SKM-1 treated with dmso at 0.1 percent for 144 hours (cell line): ENCODE data around the gene EXD3.
A peak's percentile ranks its signal among the peaks of the same experiment; 100 is the strongest.
"Not testable (repeated sequence)": the region's sequence is repeated elsewhere in the genome, so short reads cannot be mapped to it uniquely, and the experiment has no call there.

Experiments used
- DNase-seq: peaks from one replicate; lab custom pipeline; 2025; ENCODE audit not compliant: unreplicated experiment; lab: John Stamatoyannopoulos, UW

EXD3 gene

DNA sequence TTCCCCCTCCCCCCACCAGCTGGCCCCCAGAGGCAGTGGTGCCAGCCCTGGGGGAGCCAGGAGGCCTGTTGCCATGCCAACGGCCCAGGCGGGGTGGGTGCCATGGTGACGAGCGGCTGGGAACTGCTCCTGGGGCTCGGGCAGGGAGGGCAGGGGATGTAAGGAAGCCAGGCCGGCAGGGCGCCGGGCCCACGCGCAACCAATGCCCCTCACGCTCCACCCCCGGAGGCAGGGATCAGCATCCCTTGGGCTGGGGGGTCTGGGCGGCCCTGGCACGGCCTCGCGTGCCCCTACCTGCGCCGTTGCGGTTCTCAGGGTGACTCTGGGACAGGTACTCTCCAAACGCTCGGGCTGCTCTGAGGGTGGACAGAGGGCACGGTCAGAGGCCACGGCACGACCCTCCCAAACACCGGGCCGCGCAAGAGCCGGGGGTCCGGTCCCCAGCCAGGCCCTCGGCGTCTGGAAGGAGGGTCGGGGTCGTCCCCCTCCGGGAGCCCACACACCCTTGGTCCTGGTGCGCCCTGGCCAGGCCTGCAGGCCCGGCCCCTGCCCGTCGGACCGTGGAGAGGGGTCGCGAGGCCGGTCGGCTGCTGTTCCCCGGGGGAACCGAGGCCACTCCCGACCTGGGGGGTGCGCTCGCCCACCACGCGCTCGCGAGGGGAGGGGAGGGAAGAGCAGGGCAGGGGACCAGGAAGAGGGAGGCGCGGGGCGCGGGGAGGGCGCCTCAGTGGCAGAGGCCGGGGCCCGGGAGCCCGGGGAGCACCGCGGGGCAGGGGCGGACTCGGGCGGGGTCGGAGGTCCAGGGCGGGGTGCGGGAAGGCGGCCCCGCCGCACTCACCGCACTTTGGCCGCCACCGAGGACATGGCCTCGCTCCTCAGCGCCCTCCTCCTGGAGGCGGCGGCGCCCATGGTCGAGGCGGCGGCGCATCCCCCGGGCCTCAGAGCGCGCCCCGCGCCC is 35.5 kb upstream of the EXD3 start:
- no peak for DNase-seq

DNA sequence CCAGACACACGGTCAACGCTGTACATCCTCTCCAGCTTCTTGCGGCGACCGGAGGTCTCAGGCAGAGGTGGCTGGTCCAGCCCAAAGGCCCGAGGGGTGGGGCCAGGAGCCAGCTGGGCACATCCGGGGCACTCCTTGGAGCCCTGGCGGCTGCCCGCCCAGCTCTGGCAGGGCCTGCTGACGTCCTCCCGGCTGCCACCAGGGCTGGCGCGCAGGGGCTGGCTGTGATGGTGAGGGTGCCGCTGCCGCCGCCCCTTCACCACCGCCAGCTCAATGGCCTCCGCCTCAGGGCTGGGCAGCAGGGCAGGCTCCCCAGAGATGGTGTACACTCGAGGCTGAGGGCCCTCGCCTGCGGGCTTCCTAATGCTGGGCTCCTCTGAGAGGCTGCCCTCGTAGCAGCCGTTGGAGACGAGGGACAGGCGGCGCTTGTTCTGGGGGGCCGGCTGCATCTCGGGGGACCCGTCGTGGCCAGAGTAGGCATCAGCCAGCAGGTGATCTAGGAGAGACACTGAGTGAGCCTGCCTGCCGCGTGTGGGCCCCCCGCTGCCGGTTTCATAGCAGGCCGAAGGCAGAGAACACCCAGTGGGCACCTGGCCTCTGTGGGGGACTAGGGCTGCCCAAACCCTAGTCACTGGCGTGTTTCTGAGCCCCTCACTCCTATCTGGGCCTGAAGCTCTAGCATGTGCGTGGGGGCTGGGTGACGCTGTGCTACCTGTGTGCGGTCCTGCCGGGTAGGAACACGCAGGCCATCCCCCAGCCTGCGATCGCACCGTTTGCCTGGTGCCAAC is 34.6 kb upstream of the EXD3 start:
- no peak for DNase-seq

DNA sequence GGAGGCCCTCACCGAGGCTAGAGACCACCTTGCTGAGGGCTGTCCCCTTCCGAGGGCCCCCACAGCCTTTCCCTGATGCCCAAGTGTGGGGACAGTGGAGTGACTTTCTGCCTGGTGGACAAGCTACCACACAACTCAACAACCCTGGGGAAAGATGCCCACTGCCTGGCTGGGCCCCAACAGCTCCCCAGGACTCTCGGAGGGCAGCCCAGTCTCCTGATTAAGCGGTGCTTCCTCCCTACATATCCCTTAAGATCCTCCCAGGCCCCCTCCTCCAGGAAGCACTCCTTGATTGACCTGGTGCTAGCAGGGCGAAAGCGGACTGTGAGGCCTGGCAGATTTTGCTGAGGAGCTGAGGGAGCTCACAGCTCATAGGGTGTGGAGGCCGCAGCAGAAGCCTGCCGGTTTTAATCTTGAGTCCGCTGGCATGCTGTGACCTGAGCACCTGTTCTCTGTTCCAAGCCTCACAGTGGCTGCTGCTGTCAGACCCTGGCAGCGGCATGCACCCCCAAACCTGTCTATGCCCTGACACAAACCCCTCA is 34.0 kb upstream of the EXD3 start:
- DNase-seq = no peak

DNA sequence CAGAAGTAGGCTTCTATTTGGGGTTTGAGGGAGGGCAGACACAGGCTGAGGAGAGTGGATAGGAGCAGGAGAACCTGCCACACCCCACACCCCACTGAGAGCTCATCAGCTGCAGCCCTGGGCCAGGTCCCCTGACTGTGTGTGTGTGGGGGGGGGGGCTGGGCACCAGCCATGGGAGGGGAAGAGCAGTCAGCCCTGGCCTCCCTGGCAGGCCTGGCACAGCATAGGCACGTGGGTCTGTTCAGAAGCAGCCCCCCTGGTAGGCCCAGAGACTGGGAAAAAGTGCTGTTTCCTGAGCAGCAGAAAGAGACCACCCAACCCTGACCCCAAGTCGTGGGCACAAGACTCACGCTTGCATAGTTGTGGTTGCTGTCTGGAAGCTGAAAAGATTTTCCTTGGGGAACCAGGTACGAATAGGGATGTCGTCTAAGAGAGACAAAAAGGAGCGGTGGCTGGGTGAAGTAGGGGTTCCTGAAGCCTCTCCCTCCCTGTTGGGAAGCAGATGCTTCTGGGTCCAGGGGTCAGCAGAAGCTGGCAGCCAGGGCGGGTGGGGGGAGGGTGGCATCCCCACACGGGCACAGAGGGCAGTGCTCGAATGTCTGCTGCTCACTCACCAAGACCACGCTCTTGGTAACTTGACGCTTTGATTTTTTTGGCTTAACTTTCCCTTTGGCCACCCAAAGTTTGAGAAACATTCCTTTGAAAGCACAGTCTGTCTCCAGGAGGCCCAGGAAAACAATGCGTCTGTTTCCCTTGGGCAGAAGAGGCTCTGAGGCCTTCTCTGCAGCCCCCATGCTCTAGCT is 33.3 kb upstream of the EXD3 start:
- DNase-seq = no peak

DNA sequence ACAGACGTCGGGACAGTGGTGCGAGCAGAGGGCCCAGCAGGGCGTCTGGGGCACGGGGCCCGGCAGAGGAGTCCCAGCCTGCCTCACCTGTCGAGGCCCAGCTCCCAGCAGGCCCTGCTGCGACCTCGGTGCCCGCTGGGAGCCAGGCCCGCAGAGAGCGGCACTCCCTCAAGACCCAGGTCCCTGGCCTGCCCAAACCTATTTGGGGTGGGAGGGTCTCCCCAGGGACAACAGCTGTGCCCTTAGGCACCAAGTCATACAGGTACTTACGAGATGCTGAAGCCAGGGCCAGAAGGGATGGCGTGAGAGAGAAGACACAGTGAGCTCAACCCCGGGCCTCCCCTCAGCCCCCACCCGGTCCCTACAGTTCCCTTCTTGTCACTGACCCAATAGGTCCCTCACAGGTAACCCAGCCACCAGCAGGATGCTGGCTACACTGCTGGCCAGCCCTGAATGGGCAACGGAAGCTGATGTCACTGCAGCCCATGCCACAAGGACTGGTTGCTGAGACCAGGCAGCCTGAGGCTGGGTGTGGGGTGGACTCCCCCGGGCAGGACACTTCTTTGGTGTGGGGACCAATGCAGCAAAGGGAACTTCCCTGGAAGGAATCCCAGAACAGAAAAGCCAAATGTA is 32.5 kb upstream of the EXD3 start:
- DNase-seq = no peak

DNA sequence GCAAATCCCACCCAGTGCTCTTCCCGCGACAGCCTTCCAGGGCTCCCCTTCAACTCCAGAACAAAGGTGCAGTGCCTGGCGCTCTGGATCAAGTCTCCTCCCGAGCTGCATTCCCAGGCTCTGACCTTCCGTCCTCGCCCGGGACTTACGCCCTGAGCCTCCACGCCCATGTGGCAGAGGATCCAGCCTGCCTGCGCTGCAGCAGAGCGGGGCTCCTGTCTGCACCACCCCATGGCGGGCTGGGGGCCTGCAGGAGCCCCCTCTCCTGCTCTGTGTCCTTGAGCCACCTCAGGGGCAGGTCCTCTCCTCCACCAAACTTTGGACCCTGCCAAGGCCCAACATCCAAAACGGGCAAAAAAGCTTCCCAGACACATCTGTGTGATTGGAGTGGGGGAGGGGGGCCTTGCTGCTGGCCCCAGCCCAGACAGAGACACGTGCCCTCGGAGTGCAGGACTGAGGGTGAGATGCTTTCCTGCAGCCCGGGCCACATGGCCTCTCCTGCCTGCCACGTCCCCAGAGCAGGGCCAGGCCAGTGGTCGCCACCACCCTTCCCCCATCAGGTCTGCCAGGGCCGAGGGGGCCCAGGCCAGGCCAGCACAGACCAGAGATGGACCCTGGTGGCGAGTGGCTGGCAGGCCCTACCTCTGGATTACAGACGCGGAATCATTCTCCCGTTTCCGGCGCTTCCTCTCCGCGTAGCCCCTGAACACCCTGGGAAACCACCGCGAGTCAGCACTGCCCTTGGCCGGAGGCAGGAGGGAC is 31.8 kb upstream of the EXD3 start:
- DNase-seq = no peak

DNA sequence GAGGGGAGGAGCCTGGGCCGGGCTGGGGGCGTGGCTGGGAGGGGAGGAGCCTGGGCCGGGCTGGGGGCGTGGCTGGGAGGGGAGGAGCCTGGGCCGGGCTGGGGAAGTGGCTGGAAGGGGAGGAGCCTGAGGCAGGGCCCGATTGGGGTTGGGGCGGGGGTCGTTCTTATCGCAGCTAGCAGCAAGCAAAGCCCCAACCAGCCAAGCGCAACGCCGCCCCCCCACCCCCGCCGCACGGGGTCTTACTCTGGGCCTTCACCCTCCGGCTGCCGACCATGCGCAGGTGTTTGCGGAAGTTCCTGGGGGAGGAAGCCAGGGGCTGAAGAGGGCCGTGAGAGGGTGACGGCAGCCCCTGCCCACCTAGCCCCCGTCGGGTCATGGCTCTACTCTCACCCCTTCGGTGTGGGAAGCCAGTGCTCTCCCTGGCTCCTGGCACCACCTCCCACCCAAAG is 31.2 kb upstream of the EXD3 start:
- no peak for DNase-seq

DNA sequence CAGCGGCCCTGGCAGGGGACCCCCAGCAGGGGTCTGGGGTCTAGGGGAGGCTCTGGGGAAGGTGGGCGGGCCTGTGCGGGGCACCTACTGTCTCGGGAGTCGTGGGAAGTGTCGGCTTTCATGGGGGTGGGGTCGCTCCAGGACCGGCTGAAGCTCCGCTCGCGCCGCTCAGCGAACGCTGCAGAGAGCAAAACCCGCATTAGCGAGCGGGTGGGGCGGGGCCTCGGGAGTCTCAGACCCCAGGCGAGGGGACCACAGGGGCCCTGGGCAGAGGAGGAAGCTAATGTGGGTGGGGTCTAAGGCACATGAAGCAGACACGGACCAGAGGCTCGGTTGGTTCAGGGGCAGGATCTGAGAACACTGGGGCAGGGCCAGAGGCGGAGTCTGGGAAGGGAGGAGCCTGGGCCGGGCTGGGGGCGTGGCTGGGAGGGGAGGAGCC is 30.7 kb upstream of the EXD3 start:
- peak; percentile 47 for DNase-seq

DNA sequence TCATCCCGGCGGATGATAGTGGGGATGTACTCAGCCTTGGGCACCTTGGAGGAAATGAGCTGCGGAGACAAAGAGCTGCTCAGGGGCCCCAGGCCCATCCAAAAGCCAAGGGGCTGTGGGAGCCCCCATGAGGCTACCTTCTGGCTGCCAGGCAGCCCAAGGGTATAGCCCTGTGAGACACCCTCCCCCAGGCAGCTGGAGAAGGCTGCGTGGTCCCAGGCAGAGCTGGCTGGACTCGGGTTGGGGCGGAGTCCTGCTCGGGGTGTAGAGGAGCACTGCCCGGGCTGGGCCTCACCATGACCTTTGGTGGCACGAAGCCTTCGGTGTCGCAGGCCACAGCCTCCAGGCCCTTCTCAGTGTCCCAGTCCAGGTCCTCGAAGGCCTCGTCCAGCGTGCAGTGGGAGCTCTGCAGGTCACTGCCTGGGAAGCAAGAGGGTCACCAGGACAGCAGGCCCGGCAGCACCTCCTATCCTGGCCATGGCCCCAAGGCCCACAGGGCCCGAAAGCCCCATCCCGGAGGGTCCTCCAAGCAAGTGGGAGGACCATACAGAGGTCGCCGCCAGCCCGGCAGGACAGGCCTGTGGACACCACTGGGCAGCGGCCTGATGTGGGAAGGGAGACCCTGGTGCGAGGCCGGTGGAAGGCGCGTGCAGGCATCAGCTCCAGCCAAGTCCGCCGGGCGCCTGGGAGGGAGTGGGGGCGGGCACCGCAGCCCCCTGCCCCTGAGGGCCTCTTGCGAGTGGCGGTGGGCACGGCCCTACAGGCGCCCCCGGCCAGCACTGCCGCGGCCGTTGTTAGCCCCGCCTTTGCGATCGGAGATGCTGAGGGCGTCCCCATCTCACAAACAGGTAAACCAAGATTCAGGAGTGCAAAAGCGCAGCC is 30.0 kb upstream of the EXD3 start:
- DNase-seq = no peak

DNA sequence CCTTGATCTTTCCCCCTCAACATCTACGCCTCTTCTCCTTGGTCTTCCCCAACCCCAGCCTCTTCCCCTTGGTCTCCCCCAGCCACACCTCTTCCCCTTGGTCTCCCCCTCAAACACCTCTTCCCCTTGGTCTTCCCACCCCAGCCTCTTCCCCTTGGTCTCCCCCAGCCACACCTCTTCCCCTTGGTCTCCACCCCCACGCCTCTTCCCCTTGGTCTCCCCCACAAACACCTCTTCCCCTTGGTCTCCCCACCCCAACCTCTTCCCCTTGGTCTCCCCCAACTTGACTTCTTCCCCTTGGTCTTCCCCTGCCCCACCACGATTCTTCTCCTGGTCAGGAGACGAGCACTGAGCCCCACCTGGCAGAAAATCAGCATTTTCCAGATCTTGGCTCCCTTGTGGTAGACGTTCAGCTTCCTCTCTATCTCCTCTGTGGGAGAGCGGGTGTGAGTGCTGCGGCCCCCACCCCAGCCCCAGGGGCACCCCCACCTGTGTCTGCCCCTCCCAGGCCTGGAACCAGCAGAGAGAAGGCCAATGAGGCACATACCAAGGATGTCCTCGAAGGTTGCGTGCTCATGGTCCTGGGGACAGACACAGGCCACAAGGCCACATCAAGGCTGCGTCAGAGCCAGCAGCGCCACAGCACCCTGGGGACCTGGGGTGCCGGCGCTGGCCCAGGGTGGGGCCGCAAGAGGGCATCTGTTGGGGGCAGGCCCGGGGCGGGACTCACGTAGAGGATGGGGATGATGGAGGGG is 29.2 kb upstream of the EXD3 start:
- DNase-seq = peak; percentile 57

DNA sequence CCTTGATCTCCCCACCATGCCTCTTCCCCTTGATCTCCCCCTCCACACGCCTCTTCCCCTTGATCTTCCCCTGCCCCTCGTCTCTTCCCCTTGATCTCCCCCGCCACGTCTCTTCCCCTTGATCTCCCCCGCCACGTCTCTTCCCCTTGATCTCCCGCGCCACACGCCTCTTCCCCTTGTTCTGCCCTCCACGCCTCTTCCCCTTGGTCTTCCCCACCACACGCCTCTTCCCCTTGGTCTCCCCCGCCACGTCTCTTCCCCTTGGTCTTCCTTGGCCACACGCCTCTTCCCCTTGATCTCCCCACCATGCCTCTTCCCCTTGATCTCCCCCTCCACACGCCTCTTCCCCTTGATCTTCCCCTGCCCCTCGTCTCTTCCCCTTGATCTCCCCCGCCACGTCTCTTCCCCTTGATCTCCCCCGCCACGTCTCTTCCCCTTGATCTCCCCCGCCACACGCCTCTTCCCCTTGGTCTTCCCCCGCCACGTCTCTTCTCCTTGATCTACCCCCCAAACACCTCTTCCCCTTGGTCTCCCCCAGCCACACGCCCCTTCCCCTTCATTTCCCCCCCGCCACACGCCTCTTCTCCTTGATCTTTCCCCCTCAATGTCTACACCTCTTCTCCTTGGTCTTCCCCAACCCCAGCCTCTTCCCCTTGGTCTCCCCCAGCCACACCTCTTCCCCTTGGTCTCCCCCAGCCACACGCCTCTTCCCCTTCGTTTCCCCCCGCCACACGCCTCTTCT is 28.5 kb upstream of the EXD3 start:
- DNase-seq = not testable (repeated sequence)

DNA sequence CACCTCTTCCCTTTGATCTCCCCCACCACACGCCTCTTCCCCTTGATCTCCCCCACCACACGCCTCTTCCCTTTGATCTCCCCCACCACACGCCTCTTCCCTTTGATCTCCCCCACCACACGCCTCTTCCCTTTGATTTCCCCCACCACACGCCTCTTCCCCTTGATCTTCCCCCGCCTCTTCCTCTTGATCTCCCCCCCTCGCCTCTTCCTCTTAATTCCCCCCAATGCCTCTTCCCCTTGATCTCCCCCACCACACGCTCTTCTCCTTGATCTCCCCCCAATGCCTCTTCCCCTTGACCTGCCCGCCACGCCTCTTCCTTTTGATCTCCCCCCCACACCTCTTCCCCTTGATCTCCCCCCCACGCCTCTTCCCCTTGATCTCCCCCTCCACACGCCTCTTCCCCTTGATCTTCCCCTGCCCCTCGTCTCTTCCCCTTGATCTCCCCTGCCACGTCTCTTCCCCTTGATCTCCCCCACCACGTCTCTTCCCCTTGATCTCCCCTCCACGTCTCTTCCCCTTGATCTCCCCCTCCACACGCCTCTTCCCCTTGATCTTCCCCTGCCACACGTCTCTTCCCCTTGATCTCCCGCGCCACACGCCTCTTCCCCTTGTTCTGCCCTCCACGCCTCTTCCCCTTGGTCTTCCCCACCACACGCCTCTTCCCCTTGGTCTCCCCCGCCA is 27.7 kb upstream of the EXD3 start:
- DNase-seq = peak; percentile 32

DNA sequence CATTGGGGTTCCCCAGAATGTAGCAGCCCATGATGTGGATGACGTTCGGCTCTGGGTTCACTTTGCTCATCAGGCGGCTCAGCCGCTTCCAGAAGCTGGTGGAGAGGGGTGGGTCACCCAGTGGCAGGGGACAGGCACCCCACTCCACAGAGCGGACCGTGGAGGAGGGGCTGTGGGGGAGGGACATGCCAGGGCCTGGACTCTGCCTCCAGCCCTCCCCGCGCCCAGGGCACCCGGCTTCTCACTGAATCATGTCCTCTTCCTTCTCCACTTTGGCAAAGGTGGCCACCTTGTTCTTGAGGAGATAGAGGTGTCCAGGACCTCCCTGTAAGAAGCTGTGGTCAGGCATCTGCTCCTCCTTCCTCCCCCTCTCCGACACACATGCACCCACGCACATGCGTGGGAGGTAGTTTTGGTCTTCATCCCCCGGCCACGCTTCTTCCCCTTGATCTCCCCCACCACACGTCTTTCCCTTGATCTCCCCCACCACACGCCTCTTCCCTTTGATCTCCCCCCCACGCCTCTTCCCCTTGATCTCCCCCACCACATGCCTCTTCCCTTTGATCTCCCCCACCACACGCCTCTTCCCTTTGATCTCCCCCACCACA is 27.1 kb upstream of the EXD3 start:
- DNase-seq = no peak

DNA sequence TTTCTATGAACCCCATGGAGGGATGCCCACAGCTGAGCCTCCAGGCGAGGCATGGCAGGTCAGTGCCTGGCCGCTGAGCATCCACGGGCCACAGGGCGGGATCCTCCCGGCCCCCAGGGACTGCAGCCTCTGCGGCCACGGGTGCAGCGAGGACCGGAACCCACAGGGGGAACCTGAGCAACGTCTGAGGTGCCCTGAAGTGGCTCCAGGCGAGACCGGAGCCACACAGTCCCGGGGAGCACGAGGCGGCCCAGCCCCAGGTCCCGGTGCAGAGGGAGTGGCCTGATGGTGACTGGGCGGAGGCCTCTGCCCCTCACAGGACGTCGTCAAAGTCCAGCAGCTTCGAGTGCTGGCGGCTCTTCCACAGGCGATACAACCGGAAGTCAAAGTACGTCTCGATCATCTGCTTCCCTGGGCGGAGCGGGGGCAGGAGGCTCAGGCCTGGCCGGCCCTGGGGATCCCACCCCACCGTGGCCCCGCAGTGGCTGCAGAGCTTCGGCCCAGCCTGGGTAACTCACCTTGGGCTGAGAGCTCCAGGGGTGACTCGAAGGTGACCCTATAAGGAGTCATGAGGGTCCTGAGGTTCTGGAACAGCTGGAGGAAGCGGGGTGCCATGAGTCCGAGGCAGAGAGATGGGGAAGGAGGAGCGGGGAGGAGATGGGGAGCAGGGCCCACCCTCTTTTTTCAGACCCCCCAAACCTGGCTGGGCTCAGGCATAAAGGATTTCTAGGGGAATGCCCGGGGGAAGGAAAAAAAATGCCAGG is 26.3 kb upstream of the EXD3 start:
- no peak for DNase-seq

DNA sequence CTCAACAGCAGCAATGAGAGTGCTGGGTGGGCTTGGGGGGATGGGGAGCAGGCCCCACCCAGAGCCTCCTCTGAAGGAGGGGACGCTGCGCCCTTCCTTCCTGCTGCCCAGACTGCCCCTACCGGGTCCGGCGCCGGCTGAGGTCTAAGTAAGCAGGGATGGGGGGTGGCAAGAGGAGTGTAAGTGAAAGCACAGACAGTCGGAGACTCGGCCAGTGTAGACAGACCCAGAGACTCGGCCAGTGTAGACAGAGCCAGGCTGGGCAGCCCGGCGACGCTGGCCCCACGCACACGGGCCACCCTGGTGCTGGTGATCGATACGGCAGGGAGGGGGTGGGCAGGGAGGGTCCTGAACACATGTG is 25.6 kb upstream of the EXD3 start:
- DNase-seq = no peak
